ENCODE measurements around the gene MEIS1. TPM values are rescaled to one million over a fixed set of nuclear protein-coding genes. Genes with fewer than 3 reads are reported as not detected.

The MEIS1 gene
- total and polyA plus RNA-seq, 4 donors, result 9.0 to 158 (median 41.0) TPM

- Histone ChIP-seq H3K4me3 (no peak overlapping the region), H3K27me3 (ENCODE audit: control insufficient read depth in 3 of 3, insufficient read depth in 3 of 3, low read length in 2 of 3) (no peaks in the 10 kb centered on the region), H3K27ac (ENCODE audit: low read depth in 1 of 2, low read length in 1 of 2) (no peak overlapping the region), H3K9ac (ENCODE audit: insufficient read depth in 1 of 2, low read length in 2 of 2) (no peak overlapping the region), H3K36me3 (ENCODE audit: control insufficient read depth in 4 of 4, insufficient read depth in 4 of 4, low read length in 4 of 4) (peaks cover 6 to 66% (median 25%) of the 10 kb centered on the region in 4 donors), H3K4me1 (ENCODE audit: control insufficient read depth in 5 of 5, insufficient read depth in 5 of 5, low read length in 5 of 5) (peaks cover 8 to 38% (median 11%) of the 10 kb centered on the region in 5 donors), H3K9me3 (ENCODE audit: control insufficient read depth in 4 of 4, insufficient read depth in 3 of 4, low read length in 3 of 4) (no peaks in the 10 kb centered on the region)
- TF ChIP-seq CTCF (IDR thresholded peaks at IDR 0.05; ENCODE audit: control extremely low read depth, extremely low read depth), result no peak
- 80 to 83% methylated on average over 5 of the region's 5 CpGs for WGBS, 2 donors
- ATAC-seq (ENCODE audit: insufficient read depth, low FRiP score), result no peak
- no peak for DNase-seq
These were observed 37.4 kb downstream of the MEIS1 start for GRCh38 chr2:66472225-66472843.

GRCh38 chr2:66477135-66477842, 42.4 kb downstream of the MEIS1 start:
- no peak overlapping the region for H3K4me3 ChIP-seq
- no peak for TF ChIP-seq CTCF (IDR thresholded peaks at IDR 0.05; ENCODE audit: control extremely low read depth, extremely low read depth)
- H3K9me3 ChIP-seq (ENCODE audit: control insufficient read depth in 4 of 4, insufficient read depth in 3 of 4, low read length in 3 of 4), result no peaks in the 10 kb centered on the region
- H3K27me3 ChIP-seq (ENCODE audit: control insufficient read depth in 3 of 3, insufficient read depth in 3 of 3, low read length in 2 of 3), result no peaks in the 10 kb centered on the region
- H3K36me3 ChIP-seq (ENCODE audit: control insufficient read depth in 4 of 4, insufficient read depth in 4 of 4, low read length in 4 of 4), result peaks cover 4 to 67% (median 18%) of the 10 kb centered on the region in 4 donors
- peak overlapping the region in 1 of 2 donors; percentile 23 for H3K9ac ChIP-seq (ENCODE audit: insufficient read depth in 1 of 2, low read length in 2 of 2)
- WGBS, 2 donors, result 43 to 49% methylated on average over 4 of the region's 4 CpGs
- ATAC-seq (ENCODE audit: insufficient read depth, low FRiP score) (no peak), DNase-seq (peak in 2 of 3 donors; percentile 58 to 68)
- peaks cover 4 to 56% (median 31%) of the 10 kb centered on the region in 5 donors for H3K4me1 ChIP-seq (ENCODE audit: control insufficient read depth in 5 of 5, insufficient read depth in 5 of 5, low read length in 5 of 5)
- H3K27ac ChIP-seq (ENCODE audit: low read depth in 1 of 2, low read length in 1 of 2), result peak overlapping the region in 1 of 2 donors; percentile 81

GRCh38 chr2:66478299-66478698, 43.4 kb downstream of the MEIS1 start:
- Histone ChIP-seq H3K27ac (ENCODE audit: low read depth in 1 of 2, low read length in 1 of 2) (peak overlapping the region in 1 of 2 donors; percentile 60), H3K9me3 (ENCODE audit: control insufficient read depth in 4 of 4, insufficient read depth in 3 of 4, low read length in 3 of 4) (no peaks in the 10 kb centered on the region), H3K27me3 (ENCODE audit: control insufficient read depth in 3 of 3, insufficient read depth in 3 of 3, low read length in 2 of 3) (no peaks in the 10 kb centered on the region), H3K9ac (ENCODE audit: insufficient read depth in 1 of 2, low read length in 2 of 2) (no peak overlapping the region), H3K4me3 (no peak overlapping the region), H3K36me3 (ENCODE audit: control insufficient read depth in 4 of 4, insufficient read depth in 4 of 4, low read length in 4 of 4) (peaks cover 3 to 69% (median 24%) of the 10 kb centered on the region in 4 donors), H3K4me1 (ENCODE audit: control insufficient read depth in 5 of 5, insufficient read depth in 5 of 5, low read length in 5 of 5) (peaks cover 4 to 56% (median 31%) of the 10 kb centered on the region in 5 donors)
- no peak for TF ChIP-seq CTCF (IDR thresholded peaks at IDR 0.05; ENCODE audit: control extremely low read depth, extremely low read depth)
- ATAC-seq (ENCODE audit: insufficient read depth, low FRiP score) (no peak), DNase-seq (peak in 1 of 3 donors; percentile 65)
- 50 to 57% methylated on average over 3 of the region's 3 CpGs for WGBS, 2 donors
